ENCODE data around the gene LSP1.

LSP1 gene

DNA sequence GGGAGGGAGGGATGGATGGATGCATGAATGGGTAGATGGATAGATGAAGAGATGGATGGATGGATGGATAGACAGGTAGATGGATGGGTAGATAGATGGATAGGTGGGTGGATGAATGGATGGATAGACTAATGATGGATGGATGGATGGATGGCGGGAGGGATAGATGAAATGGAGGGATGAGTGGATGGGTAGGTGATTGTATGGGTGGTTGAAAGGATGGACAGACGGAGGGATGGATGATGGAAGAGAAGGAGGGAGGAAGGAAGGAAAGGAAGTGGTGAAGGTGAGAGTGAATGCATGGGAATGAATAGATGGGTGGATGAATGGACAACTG lies 62.9 kb downstream of the LSP1 start:
- TF ChIP-seq CTCF (conservative IDR thresholded peaks at IDR 0.05) (no peak), ZFX (IDR thresholded peaks at IDR 0.05) (no peak)
- no peak overlapping the region for H3K27ac ChIP-seq

DNA sequence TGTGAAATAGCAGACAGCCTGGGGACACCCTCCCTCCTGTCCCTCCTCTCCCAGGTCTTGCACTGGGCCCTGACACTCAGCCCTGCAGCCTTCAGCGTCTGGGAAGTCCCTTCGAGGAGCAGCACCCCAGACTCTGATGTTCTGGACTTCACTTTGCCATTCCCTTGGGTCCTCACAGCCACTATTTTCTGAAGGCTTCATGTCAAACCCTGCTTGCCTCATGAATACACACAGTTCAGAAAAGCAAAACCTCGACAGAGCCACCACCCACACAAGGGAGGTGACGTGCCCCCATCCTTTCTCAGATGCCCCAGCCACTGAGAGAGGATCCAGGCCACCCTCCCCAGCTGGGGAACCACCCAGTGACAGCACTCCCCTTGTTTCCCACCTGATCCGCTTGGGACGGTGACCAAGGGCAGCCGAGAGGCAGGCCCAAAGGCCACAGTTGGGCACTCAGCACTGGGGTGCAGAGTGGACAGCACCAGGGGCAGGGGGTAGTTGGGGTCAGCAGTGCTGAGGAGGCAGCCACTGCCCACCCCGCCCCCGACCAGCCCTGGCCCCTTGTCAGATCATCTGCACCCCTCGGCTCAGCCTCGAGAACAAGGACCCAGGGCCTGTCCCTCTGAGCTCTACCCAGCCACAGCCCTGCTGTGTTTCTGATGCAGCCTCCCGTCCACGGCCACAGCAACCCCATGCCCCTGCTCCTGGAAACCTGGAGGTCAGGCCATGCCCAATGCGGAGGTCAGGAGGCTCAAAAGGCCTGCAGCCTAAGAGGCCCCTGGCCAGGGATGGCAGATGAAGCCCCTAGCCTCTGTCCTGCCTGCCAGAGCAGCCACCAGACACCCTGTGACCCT lies 63.5 kb downstream of the LSP1 start:
- TF ChIP-seq CTCF (conservative IDR thresholded peaks at IDR 0.05) (no peak), ZFX (IDR thresholded peaks at IDR 0.05) (no peak)
- H3K27ac ChIP-seq = no peak overlapping the region

DNA sequence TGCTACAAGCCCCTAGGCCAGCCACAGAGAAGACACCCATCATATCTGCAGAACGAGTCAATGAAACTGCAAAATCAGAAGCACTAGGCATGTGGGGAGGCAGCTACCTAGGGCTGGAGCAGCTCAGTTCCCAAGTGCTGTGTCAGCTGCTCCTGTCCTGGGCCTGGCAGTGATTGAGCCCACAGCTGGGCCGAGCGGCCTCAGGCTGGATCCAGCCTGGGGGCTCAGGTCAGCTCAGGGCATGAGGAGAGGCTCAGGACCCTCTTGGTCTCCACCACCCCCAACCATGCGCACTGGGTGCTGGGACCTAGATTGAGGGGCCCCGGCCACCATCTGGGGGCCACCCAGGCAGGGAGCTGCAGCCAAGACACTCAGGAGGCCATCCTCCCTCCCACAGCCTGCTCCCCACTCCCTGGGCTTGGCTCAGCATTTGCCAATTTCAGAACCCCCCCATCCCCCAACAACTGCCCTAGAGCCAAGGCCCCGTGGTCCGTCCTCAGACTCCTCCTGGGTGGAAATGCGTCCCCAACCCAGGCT lies 64.2 kb downstream of the LSP1 start:
- TF ChIP-seq ZFX (IDR thresholded peaks at IDR 0.05) = no peak
- TF ChIP-seq CTCF (conservative IDR thresholded peaks at IDR 0.05) = no peak
- H3K27ac ChIP-seq = no peak overlapping the region

GRCh38 chr11:1917523-1918435 lies 64.9 kb downstream of the LSP1 start:
- no peak overlapping the region for H3K27ac ChIP-seq
- TF ChIP-seq CTCF (conservative IDR thresholded peaks at IDR 0.05) = no peak; the same call in 1 of the 2 replicates
- TF ChIP-seq ZFX (IDR thresholded peaks at IDR 0.05) = no peak

- no peak overlapping the region for H3K27ac ChIP-seq
- no peak for TF ChIP-seq CTCF (conservative IDR thresholded peaks at IDR 0.05)
- no peak for TF ChIP-seq ZFX (IDR thresholded peaks at IDR 0.05)
These were observed 65.8 kb downstream of the LSP1 start for GRCh38 chr11:1918436-1919315.

DNA sequence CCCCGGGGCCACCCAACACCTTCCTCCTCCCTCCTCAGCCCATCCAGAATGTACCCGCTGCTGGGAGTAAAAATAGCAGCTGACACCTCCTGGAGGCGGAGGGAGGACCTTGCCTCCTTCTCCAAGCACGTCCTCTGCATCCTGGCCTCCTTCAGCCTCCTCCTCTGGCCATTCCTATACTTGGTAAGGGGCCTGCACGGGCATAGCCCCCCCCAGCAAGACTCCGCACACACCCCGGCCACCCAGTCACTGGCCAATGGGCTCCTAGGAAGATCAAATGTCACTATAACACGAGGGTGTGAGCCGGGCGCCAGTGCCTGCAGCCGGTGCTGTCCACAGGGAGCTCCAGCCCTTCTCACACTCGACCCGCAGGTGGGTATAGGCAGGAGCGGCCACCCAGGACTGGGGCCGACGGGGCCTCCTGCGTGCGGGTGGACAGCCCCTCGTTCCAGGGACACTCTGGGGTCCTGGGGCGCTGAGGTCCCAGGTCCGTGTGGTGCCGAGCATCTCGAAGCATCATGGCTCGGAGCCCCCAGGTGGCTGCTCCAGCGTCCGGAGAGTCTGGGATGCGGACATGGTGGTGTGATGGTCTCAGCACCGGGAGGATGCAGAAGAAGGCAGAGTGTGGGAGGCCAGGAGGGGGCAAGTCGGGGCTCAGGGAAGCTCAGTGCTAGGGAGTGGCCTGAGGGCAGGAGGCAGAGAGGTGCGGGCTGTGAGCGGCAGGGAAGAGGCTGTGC lies 66.7 kb downstream of the LSP1 start, which contains the start of gene TNNT3:
Gene TNNT3 (plus strand): TSS at position 313 of the 737 bp plus-strand sequence. CDS start 3,172 bp downstream, outside the sequence.
- H3K27ac ChIP-seq = no peak within 1 kb of the TSS
- TF ChIP-seq ZFX (IDR thresholded peaks at IDR 0.05) (no peak), CTCF (conservative IDR thresholded peaks at IDR 0.05) (no peak)
